GM18508 (cell line): ENCODE measurements around the gene ARHGAP15.

ENCODE experiments used
- ATAC-seq: cut with Tn5 transposase; IDR thresholded peaks from one replicate; pipeline ENCODE4 v1.9.1; 2021; ENCODE audit warnings: moderate number of reproducible peaks; ENCODE audit not compliant: insufficient read depth, unreplicated experiment

Gene ARHGAP15

GRCh38 chr2:143771939-143772338 lies 642.7 kb downstream of the ARHGAP15 start:
- no peak for ATAC-seq

DNA sequence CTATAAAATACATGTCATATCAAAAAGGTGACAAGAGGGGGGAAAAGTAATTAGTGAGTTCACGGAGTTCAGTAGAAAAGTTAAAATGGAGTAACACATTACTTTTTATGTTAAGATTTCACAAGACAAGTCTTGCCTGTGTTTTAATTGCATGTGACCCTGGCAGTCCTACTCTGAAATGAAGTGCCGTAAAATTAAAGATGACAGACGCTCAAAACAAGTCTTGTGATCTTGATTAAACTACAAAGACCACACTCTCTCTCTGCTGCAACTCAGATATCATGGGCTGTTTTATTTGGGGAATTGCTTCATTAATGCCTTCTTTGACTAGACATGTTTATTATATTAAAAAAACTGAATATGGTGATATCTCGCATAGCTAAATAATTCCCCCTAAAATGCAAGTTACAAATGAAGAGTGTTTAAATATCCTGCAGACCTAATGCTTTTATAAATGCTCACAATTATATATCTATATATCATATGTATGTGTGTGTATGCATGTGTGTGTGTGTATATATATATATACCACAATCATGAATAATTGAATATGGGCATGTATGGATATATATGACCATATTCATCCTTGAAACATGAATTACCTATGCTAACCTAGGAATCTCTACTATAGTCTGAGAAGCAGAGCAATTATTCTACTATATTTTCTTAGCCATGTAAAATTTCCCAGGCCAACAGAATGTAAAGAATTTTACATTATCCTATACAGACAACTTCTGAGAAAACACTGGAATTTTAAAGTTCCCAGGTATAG lies 647.5 kb downstream of the ARHGAP15 start:
- no peak for ATAC-seq

DNA sequence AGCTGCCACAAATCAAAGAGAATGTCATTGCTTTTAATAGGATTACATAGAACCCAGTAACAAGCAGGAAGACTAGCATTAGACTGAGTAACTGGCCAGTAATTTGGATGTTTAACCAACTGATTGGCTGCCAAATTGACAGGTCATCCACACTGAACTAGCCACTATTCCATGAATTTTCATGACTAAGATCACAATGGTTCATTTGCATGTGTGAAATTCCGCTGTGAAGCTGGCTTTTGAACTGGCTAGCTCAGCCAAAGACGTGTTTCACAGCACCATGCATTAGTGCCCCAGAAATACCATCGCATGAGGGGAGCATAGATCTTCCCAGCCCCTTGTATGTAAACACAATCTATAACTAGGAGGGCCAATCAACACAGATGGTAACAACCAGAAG lies 649.8 kb downstream of the ARHGAP15 start:
- no peak for ATAC-seq

GRCh38 chr2:143786026-143786765 lies 657.0 kb downstream of the ARHGAP15 start:
- no peak for ATAC-seq

GRCh38 chr2:143787674-143788073 lies 658.5 kb downstream of the ARHGAP15 start:
- no peak for ATAC-seq

- no peak for ATAC-seq
These were observed 663.4 kb downstream of the ARHGAP15 start for GRCh38 chr2:143792602-143793001.

- ATAC-seq: no peak
These were observed 664.2 kb downstream of the ARHGAP15 start for GRCh38 chr2:143793381-143793780.

DNA sequence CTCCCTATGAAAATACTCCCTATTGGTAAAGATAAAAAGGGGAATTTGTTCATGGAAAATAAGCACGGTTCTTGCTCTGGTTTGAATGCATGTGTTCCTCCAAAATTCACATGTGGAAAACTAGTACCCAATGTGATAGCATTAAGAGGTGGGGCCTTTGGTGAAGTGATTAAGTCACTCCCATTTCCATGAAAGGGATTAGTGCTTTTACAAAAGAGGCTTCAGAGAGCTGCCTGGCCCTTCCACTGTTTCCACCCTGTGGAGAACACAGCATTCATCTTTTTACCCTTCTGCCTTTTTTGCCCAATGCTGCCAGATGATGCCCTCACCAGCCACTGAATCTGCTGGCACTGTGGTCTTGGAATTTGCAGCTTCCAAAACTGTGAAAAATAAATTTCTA lies 666.8 kb downstream of the ARHGAP15 start:
- no peak for ATAC-seq

GRCh38 chr2:143801561-143801960 lies 672.3 kb downstream of the ARHGAP15 start:
- no peak for ATAC-seq

GRCh38 chr2:143802242-143802641 lies 673.0 kb downstream of the ARHGAP15 start:
- ATAC-seq: peak; percentile 45

- ATAC-seq: peak; percentile 79
These were observed 673.8 kb downstream of the ARHGAP15 start for GRCh38 chr2:143802871-143803650.

DNA sequence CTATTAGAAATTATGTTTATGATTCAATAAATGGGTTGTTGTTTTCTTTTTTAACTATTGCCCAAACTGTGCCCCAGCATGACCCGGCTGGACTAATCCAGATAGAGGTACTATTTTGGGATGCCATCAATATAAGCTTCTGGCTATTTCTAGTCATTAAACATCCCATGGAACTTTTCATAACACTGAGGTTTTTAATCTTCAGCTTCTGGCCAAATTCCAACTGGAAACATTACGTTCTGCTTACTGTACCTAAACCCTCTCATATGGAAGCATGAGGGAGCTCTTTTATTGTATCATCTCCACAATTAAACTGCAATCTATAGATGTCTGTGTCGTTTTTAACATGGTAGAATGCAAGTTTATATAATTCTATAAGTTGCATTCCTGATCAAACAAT lies 674.7 kb downstream of the ARHGAP15 start:
- ATAC-seq: no peak

DNA sequence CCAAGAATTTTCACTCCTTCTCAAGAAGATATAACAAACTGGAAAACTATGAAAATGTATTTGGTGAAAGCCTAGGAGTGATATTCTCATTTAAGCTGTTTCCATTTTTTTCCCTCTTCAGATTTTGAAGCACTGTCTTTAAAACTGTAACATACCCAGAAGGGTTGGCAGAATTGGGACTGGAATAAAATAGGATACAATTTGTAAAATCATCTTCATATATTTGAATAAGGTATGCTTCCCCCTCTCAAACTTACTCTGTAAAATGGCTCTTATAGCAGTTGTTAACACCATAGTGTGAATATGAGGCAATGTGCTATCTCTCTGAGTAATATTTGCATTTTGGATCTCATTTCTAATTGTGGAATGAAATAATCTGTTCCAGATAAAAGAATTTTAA lies 676.4 kb downstream of the ARHGAP15 start:
- no peak for ATAC-seq

DNA sequence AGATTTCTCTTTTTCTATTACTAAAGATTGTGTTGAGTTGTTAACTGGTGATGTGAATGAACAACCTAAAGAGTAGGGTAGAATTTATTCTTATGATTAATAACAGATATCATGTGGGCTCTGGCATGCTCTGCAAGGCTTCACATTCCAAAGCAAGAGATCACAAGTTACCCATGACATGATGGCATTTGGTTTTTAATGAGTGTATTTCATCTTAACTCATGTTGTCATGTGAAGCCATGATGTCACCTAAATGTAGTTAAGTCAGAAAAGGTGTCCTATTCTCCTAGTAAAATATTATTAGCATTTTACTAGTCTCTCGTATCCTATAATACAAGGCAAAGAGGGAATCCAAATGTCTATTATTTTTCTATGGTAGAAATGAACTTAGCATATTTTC lies 678.0 kb downstream of the ARHGAP15 start:
- ATAC-seq: no peak

GRCh38 chr2:143807671-143808070 lies 678.5 kb downstream of the ARHGAP15 start:
- no peak for ATAC-seq

- no peak for ATAC-seq
These were observed 678.9 kb downstream of the ARHGAP15 start for GRCh38 chr2:143808166-143808565.

- ATAC-seq: no peak
These were observed 685.9 kb downstream of the ARHGAP15 start for GRCh38 chr2:143815082-143815481.

DNA sequence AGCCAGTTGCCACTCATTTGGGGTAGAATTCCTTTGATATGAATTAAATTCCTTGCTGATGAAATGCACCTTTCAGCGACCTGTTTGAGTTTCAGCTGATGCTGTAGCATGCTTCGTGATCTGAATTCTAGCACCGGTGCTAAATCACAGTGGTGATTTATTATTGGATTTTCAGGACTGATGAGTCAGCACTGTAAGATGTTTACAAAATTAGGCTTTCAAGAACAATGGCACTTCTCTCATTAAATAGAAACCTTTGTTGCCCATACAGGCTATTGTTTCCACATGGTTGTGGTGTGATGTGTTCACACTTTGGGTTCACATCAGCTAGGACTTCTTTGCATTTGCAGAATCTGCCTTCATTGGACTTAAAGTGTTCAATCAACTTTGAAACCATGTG lies 687.7 kb downstream of the ARHGAP15 start:
- ATAC-seq: no peak
